ENCODE data around the gene HEPACAM2.

DNA sequence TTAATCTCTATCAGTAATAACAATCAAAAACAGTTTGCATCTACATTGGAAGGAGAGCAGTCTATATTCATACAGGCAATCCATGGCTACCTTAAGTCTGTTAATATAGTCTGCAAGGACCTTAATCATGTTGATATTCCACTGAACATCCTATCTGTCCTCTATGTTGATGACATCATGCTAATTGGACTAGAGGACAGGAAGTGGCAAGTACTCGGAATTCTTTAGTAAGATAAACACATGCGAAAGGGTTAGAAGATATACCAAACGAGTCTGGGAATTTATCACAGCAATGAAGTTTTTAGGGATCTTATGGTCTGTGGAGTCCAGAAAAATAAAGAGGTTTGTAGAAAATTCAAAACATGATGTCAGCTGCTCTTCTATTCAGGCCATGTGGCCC is 66.8 kb downstream of the HEPACAM2 start:
- TF ChIP-seq RAD21 (conservative IDR thresholded peaks at IDR 0.05 in 1 of 2, IDR thresholded peaks at IDR 0.05 in 1 of 2), result no peak
- TF ChIP-seq CHD4 (IDR thresholded peaks at IDR 0.05; ENCODE audit: borderline replicate concordance), result no peak
